Measurements from ENCODE around the gene CASP7.
"Not testable (repeated sequence)": the region's sequence is repeated elsewhere in the genome, so short reads cannot be mapped to it uniquely, and the experiment has no call there.

CASP7 gene

GRCh38 chr10:113756940-113757543 is 77.3 kb downstream of the CASP7 start:
- no peak for DNase-seq

DNA sequence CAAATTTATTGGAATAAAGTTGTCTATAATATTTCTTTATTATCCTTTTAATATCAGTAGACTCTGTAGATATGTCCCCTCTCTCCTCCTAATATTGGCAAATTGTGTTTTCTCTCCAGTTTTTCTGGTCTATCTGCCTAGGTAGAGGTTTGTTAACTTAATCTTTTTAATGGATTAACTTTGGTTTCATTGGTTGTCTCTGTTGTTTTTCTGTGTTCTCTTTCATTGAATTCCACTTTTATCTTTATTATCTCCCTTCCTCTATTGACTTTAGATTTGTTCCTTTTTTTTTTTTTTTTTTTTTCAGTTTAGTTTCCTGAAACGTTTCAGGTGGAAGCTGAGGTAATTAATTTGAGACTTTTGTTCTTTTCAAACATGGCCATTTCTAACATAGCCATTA is 82.4 kb downstream of the CASP7 start:
- no peak for DNase-seq

DNA sequence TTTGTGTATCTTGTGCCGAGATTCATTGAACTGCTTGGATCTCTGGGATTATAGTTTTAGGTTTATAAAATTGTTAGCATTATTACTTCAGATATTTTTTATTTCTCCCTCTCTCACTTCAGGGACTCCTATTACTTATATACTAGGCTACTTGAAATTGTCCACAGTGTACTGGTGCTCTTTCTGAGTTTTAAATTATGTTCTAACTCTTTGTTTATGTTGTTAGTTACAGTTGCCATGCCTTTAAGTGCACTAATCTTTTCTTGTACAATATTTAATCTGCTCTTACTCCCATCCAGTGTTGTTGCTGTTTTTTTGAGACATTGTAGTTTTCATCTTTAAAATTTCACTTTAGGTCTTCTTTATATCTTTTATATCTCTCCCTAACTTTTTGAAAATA is 84.9 kb downstream of the CASP7 start:
- DNase-seq = no peak

- DNase-seq = no peak
These were observed 86.2 kb downstream of the CASP7 start for GRCh38 chr10:113765910-113766309.

DNA sequence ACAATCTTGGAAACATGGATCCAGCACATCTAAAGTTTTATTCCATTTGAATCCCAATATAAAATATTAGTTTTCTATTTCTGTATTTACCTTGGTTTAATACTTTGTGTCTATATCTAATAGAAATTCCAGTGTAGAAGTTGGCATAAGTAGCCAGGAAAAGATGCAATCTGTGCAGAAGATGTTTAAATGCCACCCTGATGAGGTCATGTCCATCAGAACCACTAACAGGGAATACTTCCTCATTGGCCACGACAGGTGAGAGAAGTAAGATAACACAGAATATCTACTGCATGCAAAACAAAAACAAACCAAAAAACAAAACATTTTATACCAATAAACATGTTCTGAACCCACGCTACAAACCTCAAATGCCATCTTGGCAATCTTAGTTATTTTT is 87.5 kb downstream of the CASP7 start:
- DNase-seq = no peak

GRCh38 chr10:113770346-113770745 is 90.6 kb downstream of the CASP7 start:
- DNase-seq = no peak

GRCh38 chr10:113771131-113771530 is 91.4 kb downstream of the CASP7 start:
- not testable (repeated sequence) for DNase-seq

GRCh38 chr10:113775686-113776294 is 96.1 kb downstream of the CASP7 start:
- no peak for DNase-seq

GRCh38 chr10:113776553-113776952 is 96.8 kb downstream of the CASP7 start:
- DNase-seq = no peak

All from activated CD4-positive, alpha-beta T cell treated with anti-CD3 and anti-CD28 coated beads, Interleukin-2, amount 50 U/mL, for 48 hours (primary cell).